Peyer's patch (tissue), 4 donors: ENCODE results near the gene ANXA5. TPM values are rescaled to one million over a fixed set of nuclear protein-coding genes. Genes with fewer than 3 reads are reported as not detected.
A peak's percentile ranks its signal among the peaks of the same experiment; 100 is the strongest.

Experiments used
- DNase-seq, 3 donors: peaks; one replicate each; pipeline ENCODE4 v3.0.0-alpha.2; 2017 to 2019
- H3K27ac ChIP-seq, 4 donors: fragments of 200-600 bp; sonication (generic); one replicate each; pipeline ENCODE4 v1.5.1; 2016 to 2019
- H3K27me3 ChIP-seq, 2 donors: fragments of 200-600 bp; sonication (generic); one replicate each; pipeline ENCODE4 v1.5.1; 2019
- H3K36me3 ChIP-seq, 3 donors: fragments of 200-600 bp; sonication (generic); one replicate each; pipeline ENCODE4 v1.5.1; 2016 to 2019
- H3K4me1 ChIP-seq, 4 donors: fragments of 200-600 bp; sonication (generic); one replicate each; pipeline ENCODE4 v1.5.1; 2016 to 2019
- H3K4me3 ChIP-seq, 4 donors: fragments of 200-600 bp; sonication (generic); 1 replicate in 3 of 4; 2 replicates in 1 of 4; pipeline ENCODE4 v1.5.1; 2016 to 2019; ENCODE audit warnings: mild to moderate bottlenecking in 1 of 4
- H3K9me3 ChIP-seq, 4 donors: fragments of 200-600 bp; sonication (generic); one replicate each; pipeline ENCODE4 v1.5.1; 2016 to 2019; ENCODE audit warnings: mild to moderate bottlenecking in 1 of 4
- CTCF ChIP-seq, 6 experiments: fragments of 450-650 bp in 4 of 6; fragments of 200-600 bp in 2 of 6; sonication (generic) in 1 of 6; IDR thresholded peaks; one replicate each; pipeline ENCODE4 v1.5.1; 2017 to 2019; ENCODE audit warnings: antibody characterized with exemption in 6 of 6, mild to moderate bottlenecking in 3 of 6, moderate library complexity in 1 of 6
- POLR2A ChIP-seq, 2 donors: fragments of 450-650 bp; IDR thresholded peaks; one replicate each; pipeline ENCODE4 v1.5.1; 2017; ENCODE audit warnings: antibody characterized with exemption in 2 of 2, mild to moderate bottlenecking in 2 of 2, moderate library complexity in 2 of 2
- total RNA-seq, 4 donors: library from RNA; depleted of rRNA; stranded (reverse); fragments of >200 nt; gene quantifications; one replicate each; pipeline ENCODE4 v1.1.0, GENCODE V29; 2016

The ANXA5 gene
- total RNA-seq, 4 donors from 2014 or later = 39.1 to 188 (median 49.4) TPM

DNA sequence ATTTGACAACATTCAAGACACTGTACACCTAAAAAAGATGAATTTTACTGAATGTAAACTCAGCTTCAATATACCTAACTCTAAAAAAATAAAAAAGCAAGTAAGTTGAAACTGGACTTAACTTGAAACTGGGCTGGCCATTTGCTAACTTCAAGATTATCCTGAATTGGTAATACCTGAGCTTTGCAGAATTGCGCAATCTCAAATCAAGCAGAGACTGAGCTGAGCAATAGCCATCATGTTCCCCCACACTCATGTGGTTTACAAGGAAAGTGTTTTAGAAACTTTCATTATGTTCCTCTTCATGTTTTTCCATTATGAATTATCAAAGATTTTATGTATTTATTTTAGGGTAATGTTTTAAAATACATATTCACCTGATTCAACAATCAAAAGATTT lies 38.7 kb downstream of the ANXA5 start:
- DNase-seq = no peak
- Histone ChIP-seq H3K36me3 (no peaks in the 10 kb centered on the region), H3K27me3 (no peaks in the 10 kb centered on the region), H3K4me3 (no peak overlapping the region), H3K27ac (no peak overlapping the region), H3K4me1 (no peaks in the 10 kb centered on the region), H3K9me3 (no peaks in the 10 kb centered on the region)
- no peak for TF ChIP-seq POLR2A (IDR thresholded peaks at IDR 0.05)
- TF ChIP-seq CTCF (IDR thresholded peaks at IDR 0.05) = no peak

GRCh38 chr4:121656269-121656641 lies 40.5 kb downstream of the ANXA5 start:
- no peak for TF ChIP-seq POLR2A (IDR thresholded peaks at IDR 0.05)
- TF ChIP-seq CTCF (IDR thresholded peaks at IDR 0.05) = peak in 3 of 6 experiments; percentile 22 to 48 (median 44)
- Histone ChIP-seq H3K27me3 (no peaks in the 10 kb centered on the region), H3K4me1 (no peaks in the 10 kb centered on the region), H3K4me3 (no peak overlapping the region), H3K27ac (no peak overlapping the region), H3K36me3 (no peaks in the 10 kb centered on the region), H3K9me3 (no peaks in the 10 kb centered on the region)
- DNase-seq = no peak

- TF ChIP-seq CTCF (IDR thresholded peaks at IDR 0.05) (no peak), POLR2A (IDR thresholded peaks at IDR 0.05) (no peak)
- no peaks in the 10 kb centered on the region for H3K27me3 ChIP-seq
- no peak for DNase-seq
Measured at GRCh38 chr4:121655320-121656268, 41.2 kb downstream of the ANXA5 start.

GRCh38 chr4:121654738-121655137 lies 42.0 kb downstream of the ANXA5 start:
- no peak for DNase-seq
- Histone ChIP-seq H3K27me3 (no peaks in the 10 kb centered on the region), H3K36me3 (no peaks in the 10 kb centered on the region), H3K4me1 (no peaks in the 10 kb centered on the region), H3K9me3 (no peaks in the 10 kb centered on the region), H3K27ac (no peak overlapping the region), H3K4me3 (no peak overlapping the region)
- TF ChIP-seq CTCF (IDR thresholded peaks at IDR 0.05) (no peak), POLR2A (IDR thresholded peaks at IDR 0.05) (no peak)

More at GRCh38 chr4:121655320-121656268, 41.2 kb downstream of the ANXA5 start:
- no peak overlapping the region for H3K27ac ChIP-seq
- H3K36me3 ChIP-seq = no peaks in the 10 kb centered on the region
- H3K9me3 ChIP-seq = no peaks in the 10 kb centered on the region
- H3K4me3 ChIP-seq = no peak overlapping the region
- H3K4me1 ChIP-seq = no peaks in the 10 kb centered on the region

GRCh38 chr4:121653986-121654385 lies 42.8 kb downstream of the ANXA5 start:
- DNase-seq = no peak
- Histone ChIP-seq H3K27me3 (no peaks in the 10 kb centered on the region), H3K36me3 (no peaks in the 10 kb centered on the region), H3K27ac (no peak overlapping the region), H3K4me1 (no peaks in the 10 kb centered on the region), H3K9me3 (no peaks in the 10 kb centered on the region), H3K4me3 (no peak overlapping the region)
- TF ChIP-seq CTCF (IDR thresholded peaks at IDR 0.05) (no peak), POLR2A (IDR thresholded peaks at IDR 0.05) (no peak)
